Liver (tissue), 3 donors: ENCODE measurements around the gene IL17RB.
A peak's percentile ranks its signal among the peaks of the same experiment; 100 is the strongest.

ENCODE experiments used
- ATF3 ChIP-seq: IDR thresholded peaks from 2 replicates; pipeline ENCODE4 v1.6.1; 2016; ENCODE audit warnings: antibody characterized with exemption
- CTCF ChIP-seq: fragments of 150-350 bp; IDR thresholded peaks from 2 replicates; pipeline ENCODE4 v1.5.1; 2017; ENCODE audit warnings: improper control_type of control experiment, low read depth, low read length; ENCODE audit not compliant: missing input control
- EGR1 ChIP-seq, 2 donors: IDR thresholded peaks; 2 replicates each; pipeline ENCODE4 v1.6.1; 2016 to 2018; ENCODE audit warnings: antibody characterized with exemption in 2 of 2, low read depth in 2 of 2
- FOXA1 ChIP-seq: IDR thresholded peaks from 2 replicates; pipeline ENCODE4 v1.6.1; 2016; ENCODE audit warnings: antibody characterized with exemption
- GABPA ChIP-seq, 2 donors: IDR thresholded peaks in 1 of 2; conservative IDR thresholded peaks in 1 of 2; 2 replicates each; pipeline ENCODE4 v1.6.1; 2016; ENCODE audit warnings: antibody characterized with exemption in 2 of 2, mild to moderate bottlenecking in 1 of 2, moderate library complexity in 1 of 2
- HNF4A ChIP-seq, 2 donors: conservative IDR thresholded peaks; 2 replicates each; pipeline ENCODE4 v1.6.1; 2016; ENCODE audit warnings: antibody characterized with exemption in 2 of 2, mild to moderate bottlenecking in 2 of 2
- JUND ChIP-seq, 2 donors: IDR thresholded peaks; 2 replicates each; pipeline ENCODE4 v1.6.1; 2016; ENCODE audit warnings: antibody characterized with exemption in 2 of 2
- MAX ChIP-seq: IDR thresholded peaks from 2 replicates; pipeline ENCODE4 v1.6.1; 2016; ENCODE audit warnings: antibody characterized with exemption
- RAD21 ChIP-seq, 2 donors: IDR thresholded peaks; 2 replicates each; pipeline ENCODE4 v1.6.1; 2016; ENCODE audit warnings: antibody characterized with exemption in 2 of 2, mild to moderate bottlenecking in 2 of 2
- REST ChIP-seq: IDR thresholded peaks from 2 replicates; pipeline ENCODE4 v1.6.1; 2016; ENCODE audit warnings: antibody characterized with exemption, mild to moderate bottlenecking
- RXRA ChIP-seq, 2 donors: IDR thresholded peaks; 2 replicates each; pipeline ENCODE4 v1.6.1; 2017 to 2018; ENCODE audit warnings: antibody characterized with exemption in 2 of 2, mild to moderate bottlenecking in 1 of 2
- SP1 ChIP-seq: IDR thresholded peaks from 2 replicates; pipeline ENCODE4 v1.6.1; 2018; ENCODE audit warnings: antibody characterized with exemption, mild to moderate bottlenecking
- TAF1 ChIP-seq: conservative IDR thresholded peaks from 2 replicates; pipeline ENCODE4 v1.6.1; 2016; ENCODE audit warnings: antibody characterized with exemption, mild to moderate bottlenecking
- donor health status: healthy.
- donor health status: healthy.

GRCh38 chr3:53841296-53841695 lies 5.1 kb upstream of the IL17RB start:
- TF ChIP-seq CTCF (peak; percentile 33), GABPA (IDR thresholded peaks at IDR 0.05 in 1 of 2, conservative IDR thresholded peaks at IDR 0.05 in 1 of 2) (no peak), RAD21 (IDR thresholded peaks at IDR 0.05) (peak; percentile 59 to 67), FOXA1 (no peak), REST (peak; percentile 82), SP1 (peak; percentile 48), MAX (peak; percentile 32), JUND (IDR thresholded peaks at IDR 0.05) (no peak), EGR1 (IDR thresholded peaks at IDR 0.05; ENCODE audit: low read depth in 2 of 2) (peak in 1 of 2 donors; percentile 8), TAF1 (no peak), ATF3 (no peak), RXRA (IDR thresholded peaks at IDR 0.05) (peak; percentile 46 to 60), HNF4A (conservative IDR thresholded peaks at IDR 0.05) (peak; percentile 65 to 75)
